Right atrium auricular region (tissue), 2 donors: ENCODE results near the gene DISP2. TPM values are rescaled to one million over a fixed set of nuclear protein-coding genes. Genes with fewer than 3 reads are reported as not detected.
A peak's percentile ranks its signal among the peaks of the same experiment; 100 is the strongest.

Experiments
- DNase-seq: peaks from one replicate; pipeline ENCODE4 v3.0.0-alpha.2; 2019; ENCODE audit warnings: low spot score
- H3K27ac ChIP-seq, 2 donors: fragments of 200-600 bp; sonication (generic); 1 replicate in 1 of 2; 2 replicates in 1 of 2; pipeline ENCODE4 v1.5.1; 2016 to 2019
- H3K27me3 ChIP-seq, 2 donors: fragments of 200-600 bp; sonication (generic); one replicate each; pipeline versions ENCODE4 v1.5.1 to v1.6.0; 2017 to 2019
- H3K36me3 ChIP-seq: fragments of 200-600 bp; sonication (generic); one replicate; pipeline ENCODE4 v1.5.1; 2016
- H3K4me1 ChIP-seq, 2 donors: fragments of 200-600 bp; sonication (generic); one replicate each; pipeline versions ENCODE4 v1.5.1 to v1.6.0; 2017 to 2019
- H3K4me3 ChIP-seq, 2 donors: fragments of 200-600 bp; sonication (generic); 1 replicate in 1 of 2; 2 replicates in 1 of 2; pipeline ENCODE4 v1.5.1; 2017 to 2019; ENCODE audit warnings: mild to moderate bottlenecking in 1 of 2, moderate library complexity in 1 of 2
- H3K9me3 ChIP-seq, 2 donors: fragments of 200-600 bp; sonication (generic); one replicate each; pipeline ENCODE4 v1.5.1; 2019
- total RNA-seq, 2 donors: library from RNA; depleted of rRNA; stranded (reverse); fragments of >200 nt; gene quantifications; one replicate each; pipeline ENCODE4 v1.1.0, GENCODE V29; 2016
- TF ChIP-seq, protein P1 (sequence below), 2 donors: fragments of 200-600 bp; sonication (generic); IDR thresholded peaks; one replicate each; pipeline ENCODE4 v1.5.1; 2019; ENCODE audit warnings: antibody characterized with exemption in 2 of 2

Gene DISP2
- total RNA-seq, 2 donors from 2014 or later, result 0.11 to 0.20 TPM

DNA sequence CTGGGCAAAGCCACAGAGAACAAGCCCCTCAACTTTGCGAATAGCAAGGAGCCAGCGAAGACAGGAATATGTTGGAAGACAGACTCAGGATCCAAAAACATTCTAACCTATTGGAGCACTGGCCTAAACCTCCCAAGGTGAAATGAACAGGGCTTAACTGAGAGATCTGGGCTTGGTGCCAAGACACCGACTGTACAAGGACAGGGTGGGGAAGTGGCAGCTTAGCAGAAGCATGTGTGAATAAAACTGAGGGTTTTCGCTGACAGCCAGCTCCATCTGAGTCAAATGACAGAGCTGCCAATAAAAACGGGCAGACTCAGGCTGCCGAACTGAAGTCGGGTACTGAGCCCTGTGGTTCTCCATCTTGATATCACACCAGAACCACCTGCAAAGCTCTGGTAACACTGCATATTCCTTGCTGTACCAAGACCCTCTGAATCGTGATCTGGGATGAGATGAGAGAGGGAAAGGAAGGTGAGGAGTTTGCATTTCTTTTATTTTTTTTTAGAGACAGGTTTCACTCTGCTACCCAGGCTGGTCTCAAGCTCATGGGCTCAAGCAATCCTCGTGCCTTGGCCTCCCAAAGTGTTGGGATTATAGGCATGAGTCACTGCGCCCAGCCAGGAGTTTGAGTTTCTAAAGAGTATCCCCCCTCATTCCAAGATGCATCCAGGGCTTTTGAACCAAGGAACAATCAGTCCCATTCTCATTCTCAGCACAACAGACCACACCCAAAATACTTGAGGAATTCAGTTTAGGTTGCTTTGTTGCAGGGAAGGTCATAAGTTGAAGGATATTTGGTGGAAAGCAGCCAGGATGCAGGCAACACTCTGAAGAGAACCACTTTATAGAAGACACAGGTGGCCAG lies 44.3 kb upstream of the DISP2 start:
- TF ChIP-seq, protein P1, sequence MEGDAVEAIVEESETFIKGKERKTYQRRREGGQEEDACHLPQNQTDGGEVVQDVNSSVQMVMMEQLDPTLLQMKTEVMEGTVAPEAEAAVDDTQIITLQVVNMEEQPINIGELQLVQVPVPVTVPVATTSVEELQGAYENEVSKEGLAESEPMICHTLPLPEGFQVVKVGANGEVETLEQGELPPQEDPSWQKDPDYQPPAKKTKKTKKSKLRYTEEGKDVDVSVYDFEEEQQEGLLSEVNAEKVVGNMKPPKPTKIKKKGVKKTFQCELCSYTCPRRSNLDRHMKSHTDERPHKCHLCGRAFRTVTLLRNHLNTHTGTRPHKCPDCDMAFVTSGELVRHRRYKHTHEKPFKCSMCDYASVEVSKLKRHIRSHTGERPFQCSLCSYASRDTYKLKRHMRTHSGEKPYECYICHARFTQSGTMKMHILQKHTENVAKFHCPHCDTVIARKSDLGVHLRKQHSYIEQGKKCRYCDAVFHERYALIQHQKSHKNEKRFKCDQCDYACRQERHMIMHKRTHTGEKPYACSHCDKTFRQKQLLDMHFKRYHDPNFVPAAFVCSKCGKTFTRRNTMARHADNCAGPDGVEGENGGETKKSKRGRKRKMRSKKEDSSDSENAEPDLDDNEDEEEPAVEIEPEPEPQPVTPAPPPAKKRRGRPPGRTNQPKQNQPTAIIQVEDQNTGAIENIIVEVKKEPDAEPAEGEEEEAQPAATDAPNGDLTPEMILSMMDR (IDR thresholded peaks at IDR 0.05), result no peak
- Histone ChIP-seq H3K27ac (no peak overlapping the region), H3K36me3 (no peaks in the 10 kb centered on the region), H3K4me1 (no peaks in the 10 kb centered on the region), H3K4me3 (no peak overlapping the region), H3K9me3 (no peaks in the 10 kb centered on the region), H3K27me3 (no peaks in the 10 kb centered on the region)
- no peak for DNase-seq

DNA sequence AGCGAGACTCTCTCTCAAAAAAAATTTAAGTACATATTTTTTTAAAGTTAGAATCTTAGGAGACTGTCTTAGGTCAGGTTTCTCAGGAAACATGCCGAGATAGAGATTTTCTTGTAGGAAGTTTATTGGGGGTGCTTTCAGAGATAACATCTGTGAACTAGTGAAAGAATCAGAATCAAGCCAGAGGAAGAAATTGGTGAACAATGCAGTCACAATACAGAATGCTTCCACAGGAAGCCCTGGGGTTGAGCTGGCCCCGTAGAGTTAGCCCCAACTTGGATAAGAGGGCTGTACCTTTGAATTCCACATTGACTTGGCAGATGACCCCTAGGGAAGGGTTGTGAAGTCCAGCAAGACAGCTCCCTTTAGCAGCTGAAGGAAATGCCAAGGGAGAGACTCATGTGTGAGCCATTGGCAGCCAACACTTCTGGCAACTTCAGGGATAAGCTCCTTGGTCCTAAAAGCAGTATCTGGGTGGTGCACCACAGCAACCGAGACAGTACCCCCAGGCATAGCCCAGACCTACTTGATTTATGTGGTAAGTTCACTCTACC lies 43.2 kb upstream of the DISP2 start:
- H3K4me3 ChIP-seq, result no peak overlapping the region

DNA sequence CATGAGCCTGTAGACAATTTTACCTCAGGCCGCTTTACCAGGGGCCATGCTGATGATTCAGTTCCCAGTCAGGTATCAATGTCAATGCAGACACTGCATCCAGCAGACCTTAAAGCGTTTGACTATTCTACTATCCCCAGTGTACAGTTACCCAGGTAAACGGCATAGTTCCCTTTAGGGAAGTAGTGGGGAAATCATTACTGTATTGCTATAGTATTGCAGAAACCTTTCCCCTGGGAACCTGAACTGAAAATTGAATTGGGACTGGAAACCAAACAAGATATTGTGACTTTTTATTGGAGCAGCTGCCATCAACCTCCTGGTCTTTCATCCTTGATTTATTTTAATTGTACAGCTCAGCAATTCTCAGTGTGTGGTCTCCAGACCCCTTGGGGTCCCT lies 41.1 kb upstream of the DISP2 start:
- no peak overlapping the region for H3K27ac ChIP-seq
- TF ChIP-seq, protein P1 (IDR thresholded peaks at IDR 0.05), result no peak
- H3K36me3 ChIP-seq, result no peaks in the 10 kb centered on the region
- H3K4me1 ChIP-seq, result peaks cover 0 to 8% of the 10 kb centered on the region in 2 donors
- H3K4me3 ChIP-seq, result no peak overlapping the region
- DNase-seq, result no peak
- no peaks in the 10 kb centered on the region for H3K27me3 ChIP-seq
- no peaks in the 10 kb centered on the region for H3K9me3 ChIP-seq

More for the DNA sequence above, 43.2 kb upstream of the DISP2 start:
- H3K4me1 ChIP-seq, result no peaks in the 10 kb centered on the region
- no peaks in the 10 kb centered on the region for H3K27me3 ChIP-seq
- TF ChIP-seq, protein P1 (IDR thresholded peaks at IDR 0.05), result no peak
- DNase-seq, result no peak
- no peaks in the 10 kb centered on the region for H3K36me3 ChIP-seq
- no peaks in the 10 kb centered on the region for H3K9me3 ChIP-seq
- no peak overlapping the region for H3K27ac ChIP-seq

DNA sequence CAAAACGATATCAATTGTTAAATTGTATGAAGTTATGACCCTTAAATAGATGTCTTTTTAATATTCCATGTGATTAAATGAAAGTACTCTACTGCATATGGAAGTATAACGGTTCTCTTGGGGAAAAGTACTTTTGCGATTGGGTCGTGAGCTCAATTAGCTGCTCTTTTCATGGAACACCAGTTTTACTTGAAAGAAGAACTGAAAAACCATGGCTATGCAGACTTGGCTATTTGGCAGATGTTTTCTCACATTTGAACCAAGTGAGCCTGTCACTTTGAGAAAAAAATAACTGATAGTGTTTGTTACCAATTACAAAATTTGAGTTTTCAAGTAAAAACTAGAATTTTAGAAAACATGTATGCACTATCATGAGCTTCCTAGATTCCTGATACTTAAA lies 40.4 kb upstream of the DISP2 start:
- TF ChIP-seq, protein P1 (IDR thresholded peaks at IDR 0.05), result no peak
- Histone ChIP-seq H3K4me3 (no peak overlapping the region), H3K27me3 (no peaks in the 10 kb centered on the region), H3K9me3 (no peaks in the 10 kb centered on the region), H3K27ac (no peak overlapping the region), H3K4me1 (peaks cover 0 to 8% of the 10 kb centered on the region in 2 donors), H3K36me3 (no peaks in the 10 kb centered on the region)
- DNase-seq, result no peak

DNA sequence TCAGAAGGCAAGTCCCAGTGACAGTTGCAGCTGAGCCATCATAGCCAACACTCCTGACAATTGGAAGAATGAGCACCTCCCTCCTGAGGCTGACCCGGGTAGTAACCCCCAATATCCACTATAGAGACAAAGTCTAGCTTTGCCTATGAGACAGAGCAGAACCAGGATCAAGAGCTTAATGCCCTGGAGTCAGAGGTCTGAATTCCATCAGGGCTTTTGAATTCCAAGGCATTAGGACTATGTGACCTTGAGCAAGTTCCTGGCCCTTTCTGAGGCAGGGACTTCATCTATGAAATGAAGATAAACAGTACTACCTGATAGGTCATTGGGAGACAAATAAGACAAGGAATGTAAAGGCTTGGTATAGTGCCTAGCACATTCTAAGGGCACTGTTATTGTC lies 37.6 kb upstream of the DISP2 start:
- H3K9me3 ChIP-seq, result no peaks in the 10 kb centered on the region
- TF ChIP-seq, protein P1 (IDR thresholded peaks at IDR 0.05), result no peak
- no peaks in the 10 kb centered on the region for H3K36me3 ChIP-seq
- DNase-seq, result no peak
- no peak overlapping the region for H3K4me3 ChIP-seq
- H3K27ac ChIP-seq, result peak overlapping the region; percentile 3 to 24
- H3K27me3 ChIP-seq, result no peaks in the 10 kb centered on the region
- H3K4me1 ChIP-seq, result peaks cover 0 to 25% of the 10 kb centered on the region in 2 donors
